ENCODE measurements around the gene PCGF3. TPM values are rescaled to one million over a fixed set of nuclear protein-coding genes. Genes with fewer than 3 reads are reported as not detected.

Gene PCGF3
- total RNA-seq, 4 donors from 2014 or later = 40.0 to 57.6 (median 46.9) TPM

DNA sequence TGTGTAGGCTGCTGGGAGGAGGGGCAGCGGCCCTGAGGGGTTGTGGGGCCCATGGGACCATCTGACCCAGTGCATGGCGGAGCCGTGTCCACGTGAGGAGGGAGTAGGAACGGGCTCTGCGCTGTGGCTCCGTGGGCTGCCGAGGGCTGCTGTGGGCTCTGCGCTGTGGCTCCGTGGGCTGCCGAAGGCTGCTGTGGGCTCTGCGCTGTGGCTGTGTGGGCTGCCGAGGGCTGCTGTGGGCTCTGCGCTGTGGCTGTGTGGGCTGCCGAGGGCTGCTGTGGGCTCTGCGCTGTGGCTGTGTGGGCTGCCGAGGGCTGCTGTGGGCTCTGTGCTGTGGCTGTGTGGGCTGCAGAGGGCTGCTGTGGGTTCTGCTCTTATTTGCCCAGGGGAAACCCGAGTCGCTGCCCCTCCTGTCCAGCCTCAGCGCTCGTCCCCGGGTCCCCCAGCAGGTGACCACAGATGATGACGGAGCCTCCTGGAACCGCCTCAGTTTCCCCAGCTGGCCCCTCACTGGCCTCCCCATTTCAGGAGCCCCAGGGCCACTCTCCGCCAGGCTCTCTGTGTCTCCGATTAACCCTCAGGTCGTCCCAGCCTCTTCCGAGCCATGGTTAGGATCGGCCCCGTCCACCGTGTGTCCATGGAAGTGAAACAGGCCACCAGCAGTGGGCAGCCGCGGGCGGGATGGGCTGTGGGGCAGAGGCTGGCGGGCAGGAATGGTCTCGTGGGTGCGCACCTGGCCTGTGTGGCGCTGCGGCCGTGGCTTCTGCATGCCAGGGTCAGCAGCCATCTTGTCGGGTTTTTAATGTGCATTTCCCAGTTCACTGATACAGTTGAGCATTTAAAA, 20.0 kb downstream of the PCGF3 start:
- H3K27ac ChIP-seq = peak overlapping the region in 2 of 4 donors; percentile 53 to 66
- no peaks in the 10 kb centered on the region for H3K27me3 ChIP-seq
- peaks cover 1 to 52% (median 4%) of the 10 kb centered on the region in 3 donors for H3K36me3 ChIP-seq
- no peak for TF ChIP-seq POLR2A (IDR thresholded peaks at IDR 0.05)
- TF ChIP-seq, protein P1, sequence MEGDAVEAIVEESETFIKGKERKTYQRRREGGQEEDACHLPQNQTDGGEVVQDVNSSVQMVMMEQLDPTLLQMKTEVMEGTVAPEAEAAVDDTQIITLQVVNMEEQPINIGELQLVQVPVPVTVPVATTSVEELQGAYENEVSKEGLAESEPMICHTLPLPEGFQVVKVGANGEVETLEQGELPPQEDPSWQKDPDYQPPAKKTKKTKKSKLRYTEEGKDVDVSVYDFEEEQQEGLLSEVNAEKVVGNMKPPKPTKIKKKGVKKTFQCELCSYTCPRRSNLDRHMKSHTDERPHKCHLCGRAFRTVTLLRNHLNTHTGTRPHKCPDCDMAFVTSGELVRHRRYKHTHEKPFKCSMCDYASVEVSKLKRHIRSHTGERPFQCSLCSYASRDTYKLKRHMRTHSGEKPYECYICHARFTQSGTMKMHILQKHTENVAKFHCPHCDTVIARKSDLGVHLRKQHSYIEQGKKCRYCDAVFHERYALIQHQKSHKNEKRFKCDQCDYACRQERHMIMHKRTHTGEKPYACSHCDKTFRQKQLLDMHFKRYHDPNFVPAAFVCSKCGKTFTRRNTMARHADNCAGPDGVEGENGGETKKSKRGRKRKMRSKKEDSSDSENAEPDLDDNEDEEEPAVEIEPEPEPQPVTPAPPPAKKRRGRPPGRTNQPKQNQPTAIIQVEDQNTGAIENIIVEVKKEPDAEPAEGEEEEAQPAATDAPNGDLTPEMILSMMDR (IDR thresholded peaks at IDR 0.05) = no peak
- intact Hi-C loops (cut with DNase I) = no loop called here
- DNase-seq = no peak
- H3K4me3 ChIP-seq = no peak overlapping the region
- H3K4me1 ChIP-seq = peaks cover 8 to 41% (median 9%) of the 10 kb centered on the region in 3 donors
- WGBS, 2 donors = 91% methylated on average over 16 to 25 of the region's 41 CpGs
- H3K9me3 ChIP-seq = no peaks in the 10 kb centered on the region

DNA sequence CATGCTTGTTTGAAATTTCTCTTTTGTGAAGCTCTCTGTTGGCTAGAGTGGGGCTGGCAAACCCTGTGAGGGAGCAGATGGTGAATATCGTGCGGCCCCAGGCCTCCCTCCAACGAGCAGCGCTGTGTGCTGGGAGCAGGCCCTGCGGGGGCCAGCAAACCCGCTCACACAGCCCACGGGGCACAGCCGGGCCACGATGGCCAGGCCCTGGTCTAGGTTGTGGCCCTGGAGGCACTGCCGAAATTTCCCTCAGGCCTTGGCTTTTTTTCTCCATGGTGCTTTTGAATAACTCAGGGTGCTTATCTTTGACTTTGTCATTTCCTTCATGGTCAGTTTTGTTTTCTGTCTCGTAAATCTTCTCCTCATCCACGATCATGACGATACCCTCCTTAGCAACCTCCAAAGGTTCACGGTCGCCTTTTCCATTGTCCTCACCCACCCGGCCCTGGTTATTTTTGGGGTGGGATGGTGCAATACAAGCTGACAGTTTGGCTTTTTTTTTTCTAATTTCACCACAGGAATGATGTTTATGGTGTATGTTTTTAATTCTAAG, 20.7 kb downstream of the PCGF3 start:
- peaks cover 2 to 34% (median 3%) of the 10 kb centered on the region in 3 donors for H3K4me1 ChIP-seq
- no peak for DNase-seq
- WGBS, 2 donors = 60 to 73% methylated on average over 12 to 13 of the region's 16 CpGs
- H3K9me3 ChIP-seq = no peaks in the 10 kb centered on the region
- no peaks in the 10 kb centered on the region for H3K27me3 ChIP-seq
- peaks cover 8 to 58% (median 10%) of the 10 kb centered on the region in 3 donors for H3K36me3 ChIP-seq
- H3K27ac ChIP-seq = peak overlapping the region in 3 of 4 donors; percentile 34 to 66 (median 53)
- TF ChIP-seq, protein P1 (IDR thresholded peaks at IDR 0.05) = no peak
- no peak for TF ChIP-seq POLR2A (IDR thresholded peaks at IDR 0.05)
- intact Hi-C loops (cut with DNase I) = no loop called here
- no peak overlapping the region for H3K4me3 ChIP-seq

DNA sequence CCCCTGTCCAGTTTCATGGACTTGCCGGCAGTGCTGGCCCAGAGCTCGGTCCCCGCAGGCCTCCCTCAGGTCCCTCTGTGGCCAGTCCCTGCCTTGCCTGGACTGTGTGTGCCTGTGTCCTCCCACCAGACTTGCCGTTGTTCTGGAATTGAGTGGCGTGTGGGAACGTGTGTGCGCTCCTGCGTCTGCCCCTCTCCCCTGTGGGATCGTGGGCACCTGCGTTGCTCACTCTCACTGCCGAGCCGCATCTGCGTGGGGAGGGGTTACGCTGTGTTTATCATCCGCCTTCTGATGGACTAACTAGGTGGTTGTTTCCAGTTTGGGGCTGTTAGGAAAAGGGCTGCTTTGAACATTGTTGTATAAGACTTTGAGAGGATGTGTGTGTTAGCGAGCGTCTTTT, 21.2 kb downstream of the PCGF3 start:
- H3K36me3 ChIP-seq = peaks cover 9 to 59% (median 10%) of the 10 kb centered on the region in 3 donors
- H3K27me3 ChIP-seq = no peaks in the 10 kb centered on the region
- H3K27ac ChIP-seq = peak overlapping the region in 3 of 4 donors; percentile 29 to 49 (median 34)
- H3K4me3 ChIP-seq = no peak overlapping the region
- DNase-seq = no peak
- peaks cover 0 to 28% (median 0%) of the 10 kb centered on the region in 3 donors for H3K4me1 ChIP-seq
- intact Hi-C loops (cut with DNase I) = no loop called here
- H3K9me3 ChIP-seq = no peaks in the 10 kb centered on the region
- TF ChIP-seq POLR2A (IDR thresholded peaks at IDR 0.05) = no peak
- TF ChIP-seq, protein P1 (IDR thresholded peaks at IDR 0.05) = no peak
- WGBS, 2 donors = 75 to 83% methylated on average over 17 of the region's 17 CpGs

DNA sequence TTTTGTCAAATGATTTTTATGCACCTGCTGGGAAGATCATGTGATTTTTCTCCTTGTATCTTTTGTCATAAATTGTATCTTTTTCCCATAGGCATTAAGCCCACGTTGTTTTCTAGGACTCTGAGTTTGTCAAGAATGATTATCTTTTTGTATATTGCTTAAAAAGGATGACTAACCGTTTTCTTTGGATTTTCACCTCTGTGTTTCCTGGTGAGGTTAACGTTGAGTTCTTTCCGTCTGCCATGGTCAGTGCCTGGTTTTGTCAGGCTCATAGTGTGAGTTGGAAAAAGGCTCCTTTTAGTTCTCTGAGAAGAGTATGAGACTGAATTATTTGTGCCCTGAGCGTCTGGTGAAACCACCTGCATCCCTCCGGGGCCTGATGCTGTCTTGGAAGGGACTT, 21.9 kb downstream of the PCGF3 start:
- Histone ChIP-seq H3K36me3 (peaks cover 12 to 59% (median 13%) of the 10 kb centered on the region in 3 donors), H3K4me3 (no peak overlapping the region), H3K27ac (no peak overlapping the region), H3K27me3 (no peaks in the 10 kb centered on the region), H3K4me1 (peaks cover 0 to 25% (median 0%) of the 10 kb centered on the region in 3 donors), H3K9me3 (no peaks in the 10 kb centered on the region)
- no peak for TF ChIP-seq POLR2A (IDR thresholded peaks at IDR 0.05)
- TF ChIP-seq, protein P1 (IDR thresholded peaks at IDR 0.05) = no peak
- intact Hi-C loops (cut with DNase I) = no loop called here
- 64 to 66% methylated on average over 5 to 6 of the region's 6 CpGs for WGBS, 2 donors
- no peak for DNase-seq
